GM19372 (cell line): ENCODE results near the gene VSNL1.

Source experiments
- ATAC-seq: cut with Tn5 transposase; IDR thresholded peaks from one replicate; pipeline ENCODE4 v1.9.1; 2021; ENCODE audit warnings: mild to moderate bottlenecking, low read depth, moderate library complexity; ENCODE audit not compliant: unreplicated experiment

VSNL1 gene

GRCh38 chr2:17579605-17580318, 39.3 kb downstream of the VSNL1 start:
- no peak for ATAC-seq

DNA sequence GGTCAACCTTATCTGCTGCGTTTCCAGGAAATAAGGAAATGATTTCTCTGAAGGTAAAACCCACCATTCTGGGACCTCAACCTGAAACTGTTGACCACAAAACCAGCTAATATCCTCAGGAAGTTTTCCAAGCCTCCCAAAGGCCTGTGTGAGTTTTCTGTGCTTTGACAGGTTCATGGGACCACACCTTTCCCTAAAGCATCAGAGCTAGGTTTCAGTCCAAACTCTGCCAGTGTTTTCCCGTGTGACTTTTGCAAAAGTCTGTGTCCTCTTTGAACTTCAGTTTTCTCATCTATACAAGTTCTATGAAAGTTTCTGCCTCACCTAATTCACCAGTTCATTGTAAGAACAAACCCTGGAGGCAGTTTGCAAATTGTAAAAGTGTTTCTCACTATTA, 39.8 kb downstream of the VSNL1 start:
- no peak for ATAC-seq

DNA sequence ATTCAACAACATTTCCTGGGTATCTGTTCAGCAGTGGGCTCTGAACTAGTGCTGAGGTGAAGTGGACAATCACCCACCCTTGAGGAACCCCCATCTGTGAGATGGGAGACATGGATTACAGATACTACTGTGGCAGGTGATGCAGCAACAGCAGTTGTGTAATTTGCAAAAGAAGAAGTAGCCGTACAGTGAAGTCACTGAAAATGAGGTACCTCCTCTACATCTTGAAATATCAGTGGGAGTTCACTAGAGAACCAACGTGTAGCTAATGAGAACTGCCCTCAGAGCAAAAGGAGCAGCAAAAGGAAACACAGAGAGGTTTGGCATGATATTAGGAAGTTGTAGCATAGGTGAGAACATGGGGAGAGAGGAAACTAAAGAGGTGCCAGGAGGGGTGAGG, 41.3 kb downstream of the VSNL1 start:
- ATAC-seq = no peak

- no peak for ATAC-seq
Observed at GRCh38 chr2:17583166-17583565, 42.7 kb downstream of the VSNL1 start.

DNA sequence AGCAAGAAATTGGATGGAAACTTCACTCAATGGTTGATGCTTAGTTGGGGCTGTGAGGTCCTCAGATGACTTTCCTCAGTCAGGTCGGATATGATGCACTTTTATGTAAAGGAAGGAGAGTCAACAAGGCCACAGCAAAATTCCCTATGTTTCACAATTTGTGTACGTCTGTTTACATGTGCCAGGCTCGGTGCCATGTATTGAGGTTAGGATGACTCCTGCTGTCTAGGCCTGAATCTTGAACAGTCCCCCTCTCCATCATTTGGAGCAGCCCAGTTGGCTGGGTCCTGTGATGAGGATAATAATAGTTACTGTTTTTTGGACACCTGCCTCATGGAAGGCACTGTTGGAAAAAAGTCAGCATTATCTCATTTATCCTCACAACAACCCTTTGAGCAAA, 43.1 kb downstream of the VSNL1 start:
- no peak for ATAC-seq

- no peak for ATAC-seq
Observed at GRCh38 chr2:17584689-17585088, 44.2 kb downstream of the VSNL1 start.

GRCh38 chr2:17587469-17587868, 47.0 kb downstream of the VSNL1 start:
- ATAC-seq = no peak

GRCh38 chr2:17588031-17588430, 47.5 kb downstream of the VSNL1 start:
- no peak for ATAC-seq

GRCh38 chr2:17589406-17590035, 49.0 kb downstream of the VSNL1 start:
- no peak for ATAC-seq

DNA sequence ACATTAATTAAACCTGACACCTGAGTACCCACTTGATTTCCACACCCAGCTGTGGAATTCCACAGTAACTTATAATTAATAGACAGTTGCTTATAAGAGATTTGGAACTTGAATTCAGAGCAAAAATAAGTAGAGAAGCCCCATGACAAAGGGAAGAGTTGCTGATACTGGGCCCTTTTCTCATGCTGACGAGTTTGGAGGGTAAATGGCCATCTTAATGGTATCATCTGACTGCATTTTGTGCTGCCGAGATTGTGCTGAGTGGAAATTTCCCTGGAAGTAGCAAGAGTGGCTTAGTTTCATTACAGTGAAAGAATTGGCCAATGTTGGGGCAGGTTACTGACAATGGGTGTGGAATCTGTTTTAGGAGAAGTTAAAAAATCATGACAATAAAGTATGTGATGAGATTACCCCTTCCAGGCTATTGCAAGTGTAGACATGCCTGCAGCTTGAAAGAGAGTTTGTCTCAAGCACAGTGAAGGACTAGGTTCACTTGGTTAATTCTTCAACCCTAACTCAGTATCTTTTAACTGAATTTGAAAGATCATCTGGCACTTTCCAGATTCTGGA, 49.9 kb downstream of the VSNL1 start:
- ATAC-seq = no peak

- no peak for ATAC-seq
Observed at GRCh38 chr2:17591846-17592245, 51.4 kb downstream of the VSNL1 start.

GRCh38 chr2:17592731-17593409, 52.4 kb downstream of the VSNL1 start:
- ATAC-seq = no peak

GRCh38 chr2:17593445-17593840, 52.9 kb downstream of the VSNL1 start:
- ATAC-seq = no peak

- no peak for ATAC-seq
Observed at GRCh38 chr2:17593841-17594491, 53.5 kb downstream of the VSNL1 start.

DNA sequence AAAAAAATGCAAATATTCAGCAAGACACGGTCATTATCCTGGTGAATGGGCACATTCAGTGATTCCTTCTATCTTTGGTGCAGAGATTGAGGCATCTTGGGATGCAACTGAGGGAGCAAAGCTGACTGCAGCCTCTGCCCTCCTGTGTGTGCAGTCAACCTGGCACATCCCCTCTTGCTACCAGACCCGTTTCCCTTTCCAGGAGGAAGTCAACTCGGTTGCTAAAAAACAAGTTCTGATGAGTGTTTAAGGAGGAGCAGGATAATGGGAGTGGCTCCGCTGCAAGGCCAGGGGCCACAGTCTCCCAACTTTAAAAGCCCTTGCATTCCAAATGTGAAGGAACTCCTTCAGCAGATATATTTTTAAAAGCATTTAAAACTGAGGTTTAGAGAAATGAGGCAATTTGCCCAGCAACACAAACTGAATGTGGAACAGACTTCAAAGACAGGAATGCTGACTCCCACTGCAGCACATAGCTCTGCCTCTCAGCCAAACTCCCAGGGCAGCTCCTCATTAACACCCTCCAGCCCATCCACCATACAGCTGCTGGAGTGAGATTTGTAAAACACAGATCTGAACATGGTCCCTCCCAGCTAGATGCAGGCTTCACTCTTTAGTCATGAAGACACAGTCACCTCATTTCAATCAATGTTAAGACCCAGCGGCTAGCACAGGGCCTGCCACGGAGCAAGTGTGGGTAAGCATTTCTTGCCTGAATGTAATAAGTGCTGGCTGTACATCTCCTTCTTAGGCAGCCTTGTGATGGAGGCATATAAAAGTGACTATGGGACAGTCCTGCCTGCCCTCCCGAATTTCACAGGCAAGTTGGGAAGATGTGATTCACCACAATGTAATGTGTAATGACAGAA, 54.3 kb downstream of the VSNL1 start:
- no peak for ATAC-seq

DNA sequence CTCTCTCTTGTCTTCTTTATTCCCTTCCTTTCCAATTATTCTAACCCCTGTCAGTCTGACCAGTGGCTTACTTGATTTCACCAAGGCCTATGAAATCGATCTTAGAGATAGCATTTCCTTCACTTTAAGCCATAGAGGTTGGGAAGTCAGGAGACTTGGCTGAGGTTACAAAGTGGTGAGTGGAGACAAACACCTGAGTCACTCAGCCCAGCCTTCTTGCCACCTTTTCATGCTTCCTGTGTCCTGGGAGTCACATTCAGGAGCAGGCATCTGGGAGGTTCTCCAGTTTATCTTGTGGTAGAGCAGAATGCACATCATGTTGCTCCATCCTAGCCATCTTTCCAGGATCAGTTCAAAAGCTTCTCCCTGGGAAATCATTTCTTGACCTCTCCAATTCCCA, 59.1 kb downstream of the VSNL1 start:
- no peak for ATAC-seq

DNA sequence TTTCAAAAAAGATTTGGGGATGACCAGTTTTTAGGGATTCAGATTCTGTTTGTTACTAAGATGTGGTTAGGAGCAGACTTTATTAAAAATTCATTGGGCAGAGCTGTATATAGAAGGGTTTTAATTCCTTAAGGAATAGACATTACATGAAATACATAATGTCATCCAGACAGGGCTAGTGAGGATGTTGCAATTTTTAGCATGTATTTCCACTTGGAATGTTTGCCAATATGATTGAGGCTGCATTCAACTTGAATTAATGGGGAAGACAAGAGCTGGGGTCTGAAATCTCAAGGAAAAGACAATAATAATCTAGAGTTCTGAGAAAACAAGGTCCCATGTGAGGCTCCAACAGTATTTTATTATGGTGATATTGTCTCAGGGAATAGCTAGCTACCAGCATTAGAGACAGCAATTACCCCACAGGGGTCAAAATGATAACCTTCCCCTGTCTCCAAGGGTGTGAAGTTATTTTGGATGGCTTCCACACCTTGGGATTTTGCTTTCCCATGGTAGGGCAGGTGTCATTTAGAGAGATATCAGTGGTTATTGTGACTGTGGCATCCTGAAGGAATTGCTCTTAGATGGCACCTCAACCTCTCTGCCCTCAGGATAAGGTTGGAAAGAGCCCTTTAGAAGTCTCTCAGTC, 60.2 kb downstream of the VSNL1 start:
- ATAC-seq = no peak

DNA sequence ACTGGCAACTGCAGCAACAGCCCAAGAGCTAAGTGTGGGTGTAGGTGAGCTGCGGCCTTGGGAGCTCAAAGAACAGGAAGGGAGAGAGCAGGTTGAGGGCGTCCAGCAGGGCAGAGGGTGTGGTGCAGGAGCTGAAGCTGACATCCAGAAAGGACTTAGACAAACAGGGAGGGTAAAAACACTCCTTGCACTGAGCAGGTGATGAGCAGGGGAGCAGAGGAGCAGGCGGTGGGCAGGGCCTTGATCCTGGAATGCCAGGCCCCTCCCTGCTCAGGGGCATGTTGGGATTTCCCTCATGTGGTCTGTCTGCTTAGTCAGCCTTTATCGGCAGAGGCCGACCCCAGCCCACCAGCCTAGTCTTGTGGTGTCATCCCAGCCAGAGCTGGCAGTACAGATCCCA, 63.6 kb downstream of the VSNL1 start:
- no peak for ATAC-seq

DNA sequence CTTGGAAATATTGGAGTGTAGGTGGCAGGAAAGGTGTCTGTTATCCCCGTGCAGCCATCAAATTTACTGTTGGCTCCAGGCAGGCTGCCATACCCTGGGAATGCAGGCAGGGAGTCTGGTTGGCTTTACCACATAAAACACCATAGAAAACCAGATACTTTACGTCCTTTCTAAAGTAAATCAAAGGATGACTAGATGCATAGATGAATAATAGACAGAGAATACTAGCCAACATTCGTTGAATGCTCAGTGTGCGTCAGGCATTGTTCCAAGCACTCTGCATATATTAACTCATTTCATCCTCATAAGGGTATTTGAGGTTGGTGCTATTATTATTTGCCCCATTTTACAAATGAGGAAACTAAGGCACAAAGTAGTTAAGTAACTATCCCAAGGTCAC, 65.2 kb downstream of the VSNL1 start:
- no peak for ATAC-seq

GRCh38 chr2:17606851-17607250, 66.4 kb downstream of the VSNL1 start:
- ATAC-seq = no peak
